GM18951 (cell line): ENCODE data around the gene NLRP5.
"Not testable (repeated sequence)": the region's sequence is repeated elsewhere in the genome, so short reads cannot be mapped to it uniquely, and the experiment has no call there.

Source experiments
- POLR2A ChIP-seq: IDR thresholded peaks from 4 replicates; pipeline ENCODE4 v1.6.1; 2011; ENCODE audit warnings: mild to moderate bottlenecking; ENCODE audit not compliant: insufficient read length, insufficient read depth; ENCODE audit errors: extremely low read depth
- in situ Hi-C: fragments of 300-500 bp; cut with MboI; formaldehyde crosslinking; loops from one replicate; pipeline ENCODE4 v1.12.0; 2022; ENCODE audit warnings: low sequenced_read_pairs, mixed read lengths, inconsistent platforms; ENCODE audit not compliant: unreplicated experiment

Gene NLRP5

DNA sequence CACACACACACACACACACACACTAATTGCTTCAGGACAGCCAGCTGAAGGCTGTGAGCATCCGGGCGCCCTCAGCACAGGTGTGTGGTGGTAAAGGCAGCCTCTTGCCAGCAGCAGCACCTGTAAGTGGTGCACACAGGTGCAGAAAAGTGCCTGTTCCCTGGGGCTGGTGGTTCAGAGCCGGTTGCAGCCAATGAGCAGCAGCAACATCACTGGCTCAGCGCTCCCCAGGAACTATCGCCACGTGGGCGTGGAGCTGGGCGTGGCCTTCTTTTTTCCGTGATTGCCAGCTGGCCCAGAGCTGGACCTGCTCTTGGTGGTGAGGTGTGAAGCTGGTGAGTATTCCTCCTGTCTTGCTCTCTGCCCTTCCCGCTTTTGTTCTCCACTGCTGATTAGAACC is at the start of gene NLRP5:
TSS of gene NLRP5 (plus strand) at position 289 of the 400 bp plus-strand sequence.
- no peak for TF ChIP-seq POLR2A
- in situ Hi-C loops, result no loop called here

GRCh38 chr19:55939206-55939605 is 47.4 kb upstream of the NLRP5 start:
- TF ChIP-seq POLR2A, result no peak
- in situ Hi-C loops, result no loop called here

GRCh38 chr19:55940306-55940705 is 46.3 kb upstream of the NLRP5 start:
- in situ Hi-C loops, result no loop called here
- no peak for TF ChIP-seq POLR2A

DNA sequence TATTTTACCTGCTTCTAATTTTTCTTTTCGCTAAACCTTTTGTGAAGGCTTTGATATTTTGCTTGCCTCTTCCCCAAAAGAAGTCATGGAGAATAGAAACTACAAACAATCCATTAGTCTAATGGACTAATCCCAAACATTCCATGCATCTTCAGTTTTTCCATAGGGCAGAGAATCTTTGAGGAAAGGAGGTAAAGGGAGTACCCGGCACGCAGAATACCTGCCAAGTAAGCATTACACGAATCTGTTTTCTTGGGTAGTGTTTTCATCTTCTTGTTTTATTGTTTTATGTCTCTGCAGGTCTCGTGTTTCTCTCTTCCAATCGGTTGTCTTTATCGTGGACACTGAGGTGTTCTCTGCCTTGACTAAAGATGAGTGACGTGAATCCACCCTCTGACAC is 39.0 kb upstream of the NLRP5 start, which contains the start of gene NLRP8:
TSS of gene NLRP8 (plus strand) at position 301 of the 400 bp plus-strand sequence.
- TF ChIP-seq POLR2A, result no peak
- in situ Hi-C loops, result no loop called here

GRCh38 chr19:55950566-55950965 is 36.0 kb upstream of the NLRP5 start:
- in situ Hi-C loops, result not testable (repeated sequence)

- TF ChIP-seq POLR2A, result no peak
- in situ Hi-C loops, result no loop called here
Measured at GRCh38 chr19:55956431-55956830, 30.1 kb upstream of the NLRP5 start.

DNA sequence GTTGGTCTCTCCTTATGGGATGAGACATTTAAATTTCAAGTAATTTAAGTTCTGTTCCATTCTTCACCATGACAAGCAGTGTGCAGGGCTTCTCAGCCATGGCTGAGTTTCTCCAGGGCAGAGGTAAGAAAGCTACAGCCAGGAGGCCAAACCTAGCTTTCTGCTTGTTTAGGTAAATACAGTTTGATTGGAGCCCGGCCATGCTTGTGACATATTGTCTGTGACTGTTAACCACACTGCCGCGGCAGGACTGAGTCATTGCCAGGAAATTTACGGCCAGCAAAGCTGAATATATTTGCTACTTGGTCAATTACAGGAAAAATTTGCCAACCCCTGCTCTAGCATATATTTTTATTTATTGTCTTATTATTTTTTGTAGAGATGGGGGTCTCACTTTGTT is 28.2 kb upstream of the NLRP5 start:
- TF ChIP-seq POLR2A, result no peak
- in situ Hi-C loops, result no loop called here

DNA sequence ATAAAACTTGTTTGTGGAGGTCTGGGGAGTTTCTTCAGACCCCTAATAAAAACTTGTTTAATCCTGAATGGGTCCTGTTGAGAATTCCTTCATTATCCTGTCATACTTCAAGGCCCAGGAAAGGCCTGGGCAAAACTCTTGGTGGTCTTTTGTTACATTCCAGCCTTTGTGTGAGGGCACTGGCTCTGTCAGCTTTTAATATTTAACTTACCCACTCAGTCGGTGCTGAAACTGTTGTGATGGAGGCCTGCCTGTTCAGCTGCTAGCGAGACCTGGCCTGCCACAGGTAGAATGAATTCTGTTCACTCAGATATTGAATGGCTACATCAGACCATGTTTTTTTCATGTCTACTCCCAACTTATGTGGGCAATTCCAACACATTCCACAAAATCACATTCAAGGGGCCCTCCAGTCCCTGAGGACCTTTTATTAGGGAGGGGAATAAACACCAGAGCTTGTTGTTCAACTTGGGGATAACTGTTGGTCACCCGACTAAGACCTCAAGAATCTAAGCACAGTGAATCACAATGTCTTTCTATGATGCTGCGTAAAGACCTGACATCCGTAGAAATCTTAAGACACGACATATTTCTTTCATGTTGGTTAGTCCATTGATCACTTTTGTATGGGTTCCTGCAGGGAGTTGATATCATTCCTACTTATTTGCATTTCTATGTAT is 26.4 kb upstream of the NLRP5 start:
- in situ Hi-C loops, result no loop called here
- no peak for TF ChIP-seq POLR2A

DNA sequence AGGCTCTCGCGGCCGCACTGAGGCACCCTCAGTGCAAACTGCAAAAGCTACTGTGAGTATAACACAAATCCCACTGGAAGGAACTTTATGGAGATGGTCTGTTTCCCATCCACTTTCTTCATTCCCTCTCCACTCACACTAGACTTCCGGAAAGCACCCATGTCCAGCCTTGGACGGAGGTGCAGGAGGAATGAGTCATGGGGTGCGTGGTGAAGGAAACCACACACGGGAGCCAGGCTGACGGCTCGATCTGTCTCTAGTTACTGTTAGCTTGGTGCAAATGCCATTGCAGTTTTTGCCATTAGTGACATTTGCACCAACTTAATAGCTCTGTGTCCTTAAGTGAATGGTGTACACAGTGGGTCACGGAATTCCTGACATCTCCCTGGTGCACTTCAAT is 24.4 kb upstream of the NLRP5 start:
- in situ Hi-C loops, result no loop called here
- TF ChIP-seq POLR2A, result no peak

DNA sequence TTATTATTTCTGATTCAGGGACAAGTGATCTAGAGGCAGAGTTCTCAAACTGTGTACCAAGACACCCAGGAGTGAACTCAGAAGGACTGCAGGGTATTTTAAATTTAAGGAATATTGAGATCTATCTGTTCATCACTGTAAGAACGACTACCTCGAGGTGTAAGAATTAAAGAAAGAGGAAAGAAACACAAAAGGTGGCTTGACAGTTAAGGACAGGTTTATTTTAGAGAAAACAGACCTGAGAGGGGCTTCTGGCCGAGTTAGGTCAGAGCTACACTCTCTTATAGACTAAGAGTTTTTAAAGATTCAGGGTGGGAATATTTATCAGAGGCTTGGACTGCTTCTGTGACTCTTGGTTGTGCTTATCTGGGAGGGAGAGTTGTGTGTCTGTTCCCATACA is 12.6 kb upstream of the NLRP5 start:
- in situ Hi-C loops, result no loop called here
- no peak for TF ChIP-seq POLR2A

- in situ Hi-C loops, result no loop called here
- TF ChIP-seq POLR2A, result no peak
Measured at GRCh38 chr19:55980415-55980814, 6.2 kb upstream of the NLRP5 start.

GRCh38 chr19:55985254-55985653 is 1.3 kb upstream of the NLRP5 start:
- in situ Hi-C loops, result no loop called here
- TF ChIP-seq POLR2A, result no peak

GRCh38 chr19:55990831-55991230 is 4.3 kb downstream of the NLRP5 start:
- in situ Hi-C loops, result no loop called here
- TF ChIP-seq POLR2A, result no peak

GRCh38 chr19:55993492-55993891 is 6.9 kb downstream of the NLRP5 start:
- in situ Hi-C loops, result no loop called here
- no peak for TF ChIP-seq POLR2A

DNA sequence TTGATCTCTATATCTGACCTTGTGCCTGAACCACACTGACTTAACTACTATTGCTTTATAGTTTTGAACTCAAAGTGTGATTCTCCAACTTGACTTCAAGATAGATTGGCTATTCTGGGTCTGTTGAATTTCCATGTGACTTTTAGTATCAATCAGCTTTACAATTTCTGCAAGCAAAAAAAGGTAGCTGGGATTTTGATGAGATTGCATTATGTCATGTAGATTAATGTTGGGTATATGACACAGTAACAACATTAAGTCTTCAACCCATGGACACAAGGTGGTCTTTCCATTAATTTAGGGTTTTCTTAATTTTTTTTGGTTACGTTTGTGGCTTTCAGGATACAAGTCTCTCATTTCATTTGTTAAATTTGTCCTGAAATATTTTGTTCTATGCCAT is 28.2 kb downstream of the NLRP5 start:
- in situ Hi-C loops, result no loop called here
- TF ChIP-seq POLR2A, result no peak
